Islet precursor cell (in vitro differentiated cells): Measurements from ENCODE around the gene TMEM132C.

ENCODE experiments used
- DNase-seq: peaks from one replicate; pipeline ENCODE4 v3.0.0-alpha.2; 2018

TMEM132C gene

DNA sequence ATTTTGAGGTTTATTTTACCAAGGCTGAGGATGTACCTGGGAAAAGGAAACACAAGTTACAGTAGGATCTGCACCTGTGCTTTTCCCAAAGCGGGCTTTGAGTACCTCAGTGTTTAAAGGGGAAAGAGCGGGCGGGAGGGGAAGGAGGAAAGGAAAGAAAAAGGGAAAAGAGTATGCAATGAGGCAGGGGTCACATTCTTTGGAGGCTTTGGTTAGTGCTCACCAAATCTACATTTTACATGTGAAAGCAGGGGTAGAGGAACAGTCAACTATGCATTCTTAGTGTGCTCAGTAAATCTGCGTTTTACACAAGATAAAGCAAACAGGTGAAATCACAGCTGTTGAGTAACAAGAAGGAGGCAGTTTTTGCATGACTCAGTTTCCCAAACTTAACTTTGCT lies 242.2 kb downstream of the TMEM132C start:
- DNase-seq = no peak

DNA sequence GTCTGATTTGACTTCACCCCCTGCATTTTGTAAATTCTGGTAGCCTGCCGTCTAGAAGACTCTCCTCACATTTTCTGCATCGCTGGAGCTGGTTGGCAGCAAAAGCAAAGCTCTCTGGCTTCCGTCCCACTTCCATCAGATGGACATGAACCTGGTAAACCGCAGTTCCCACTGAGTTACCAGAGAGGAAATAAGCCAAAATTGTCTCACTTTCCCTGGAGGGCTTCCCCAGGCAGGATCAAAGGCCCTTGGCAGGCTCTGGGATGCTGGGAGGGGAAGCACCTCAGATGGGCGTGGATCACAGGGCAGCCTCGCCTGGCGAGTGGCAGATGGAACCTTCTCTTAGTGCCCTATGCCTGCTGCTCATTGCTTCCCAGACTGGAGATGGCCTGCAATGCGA lies 243.5 kb downstream of the TMEM132C start:
- no peak for DNase-seq

DNA sequence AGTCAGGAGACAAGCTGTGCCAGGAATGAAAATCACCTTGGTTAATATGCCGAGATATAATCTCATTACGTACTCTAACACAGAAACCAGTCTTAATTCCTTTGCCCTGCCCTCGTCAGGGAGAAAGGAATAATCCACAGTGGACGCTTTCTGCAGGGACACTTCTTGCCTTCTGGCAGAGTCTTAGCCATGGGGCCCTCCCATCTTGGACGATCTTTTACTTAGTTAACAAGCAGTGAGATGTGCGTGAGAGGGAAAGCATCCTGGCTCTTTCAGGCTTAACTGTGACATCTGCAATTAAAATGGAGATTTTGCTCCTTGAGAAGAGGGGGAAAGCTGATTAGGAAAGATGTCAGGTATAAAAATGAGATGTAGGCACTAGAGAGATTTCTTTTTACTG lies 246.4 kb downstream of the TMEM132C start:
- peak; percentile 29 for DNase-seq

DNA sequence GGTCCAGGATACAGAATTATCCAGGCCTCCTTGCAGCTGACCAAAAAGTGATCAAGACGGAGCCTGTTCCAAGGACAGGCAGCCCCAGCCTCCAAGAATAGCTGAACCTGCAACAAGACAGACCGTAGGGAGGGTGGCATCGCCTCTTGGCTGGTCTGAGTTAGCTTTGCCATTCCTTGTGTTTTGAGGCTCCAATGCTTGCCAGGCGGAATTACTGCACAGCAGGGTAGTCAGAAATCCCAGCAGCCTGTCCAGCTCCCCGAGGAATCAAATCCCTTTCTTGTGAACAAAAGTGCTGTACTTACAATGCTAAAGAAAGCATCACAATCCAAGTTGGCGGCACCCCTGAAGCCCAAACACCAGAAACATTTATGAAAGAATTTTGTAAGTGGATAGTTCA lies 246.9 kb downstream of the TMEM132C start:
- DNase-seq = no peak

DNA sequence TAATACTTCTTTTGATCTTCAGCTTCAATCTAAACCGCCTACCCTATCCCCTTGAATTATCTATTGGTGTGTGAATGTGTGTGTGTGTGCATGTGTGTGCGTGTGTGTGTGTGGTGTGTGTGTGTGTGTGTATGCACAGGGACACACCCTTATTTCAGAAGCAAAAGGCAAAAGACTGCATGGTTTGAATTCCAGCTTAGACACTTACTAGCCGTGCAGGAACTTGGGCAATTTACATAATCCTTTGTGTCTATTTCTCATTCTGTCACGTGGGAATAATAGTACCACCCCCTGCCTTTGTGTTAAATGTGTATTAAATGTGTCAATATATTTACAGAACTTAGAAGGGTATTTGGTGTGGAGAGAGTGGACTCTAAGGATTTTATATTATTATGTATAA lies 251.7 kb downstream of the TMEM132C start:
- no peak for DNase-seq

DNA sequence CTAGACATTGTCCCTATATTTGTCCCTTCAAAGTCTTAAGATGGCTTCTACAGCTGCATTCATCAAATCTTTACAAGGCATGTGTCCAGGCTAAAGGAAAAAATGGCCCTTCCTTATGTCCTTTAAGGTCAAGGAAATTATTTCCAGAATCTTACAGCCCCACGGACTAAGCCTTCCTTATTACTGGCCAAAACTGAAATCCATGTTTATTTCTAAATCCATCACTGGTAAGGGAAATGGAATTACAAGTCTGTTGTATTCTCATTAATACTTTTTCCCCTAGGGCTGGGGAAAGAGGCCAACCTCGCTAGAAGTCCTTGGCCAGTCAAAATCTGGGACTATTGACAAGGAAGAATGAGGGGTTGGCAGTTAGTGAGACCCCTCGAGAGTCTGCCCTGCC lies 252.5 kb downstream of the TMEM132C start:
- DNase-seq = no peak

DNA sequence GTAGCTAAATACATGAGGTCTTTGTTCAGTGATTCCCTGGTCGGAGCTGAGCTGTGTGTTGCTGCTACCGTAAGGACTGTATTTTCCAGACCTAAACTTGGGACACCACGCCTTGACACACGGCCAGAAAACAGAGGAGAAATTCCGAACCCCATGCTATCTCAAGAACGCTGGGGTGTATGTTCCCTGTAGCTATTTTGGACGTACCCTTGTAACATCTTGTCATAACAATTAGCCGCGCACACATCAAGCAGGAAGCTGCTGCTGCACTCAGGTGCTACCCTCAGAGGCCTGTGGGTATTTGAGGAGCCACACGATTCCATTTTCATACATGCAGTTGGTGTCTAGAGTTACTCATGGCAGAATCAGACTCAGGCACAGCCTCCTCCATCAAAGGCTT lies 255.0 kb downstream of the TMEM132C start:
- no peak for DNase-seq

DNA sequence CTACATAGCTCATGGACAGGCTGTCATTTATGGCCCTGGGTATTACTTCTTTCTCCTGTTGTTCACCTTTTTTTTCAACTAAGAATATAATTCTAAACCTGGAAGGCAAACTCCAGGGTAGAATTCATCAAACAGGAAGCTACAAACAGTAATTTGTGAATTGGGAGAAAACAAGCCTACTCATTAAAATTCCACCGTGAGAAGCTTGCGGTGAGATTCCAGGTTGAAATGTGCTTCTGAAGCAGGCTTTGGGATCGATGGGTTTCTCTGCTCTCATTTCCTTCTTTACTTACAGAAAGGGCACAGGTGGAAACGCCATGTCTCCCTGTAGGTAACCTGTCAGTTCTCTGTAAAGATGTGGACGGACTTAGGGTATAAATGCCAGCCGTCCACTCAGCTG lies 257.5 kb downstream of the TMEM132C start:
- no peak for DNase-seq

DNA sequence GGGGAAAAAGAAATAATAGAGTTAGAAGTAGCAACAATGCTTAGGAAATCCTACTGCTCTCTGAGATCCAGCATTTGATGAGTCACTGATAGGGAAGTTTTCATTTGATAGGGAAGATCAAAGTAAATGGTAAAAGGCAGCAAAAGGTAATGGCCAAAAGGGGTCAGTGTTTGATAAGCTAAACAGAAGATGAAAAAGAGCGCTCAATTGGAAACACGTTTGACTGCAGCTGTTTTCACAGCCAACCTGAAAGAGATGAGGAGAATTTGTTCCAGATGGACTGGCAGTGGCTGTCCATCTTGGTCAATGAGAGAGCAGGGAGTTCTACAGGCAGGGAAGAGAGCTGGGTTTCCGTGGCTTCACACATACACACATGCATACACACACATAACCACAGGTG lies 264.2 kb downstream of the TMEM132C start:
- no peak for DNase-seq

DNA sequence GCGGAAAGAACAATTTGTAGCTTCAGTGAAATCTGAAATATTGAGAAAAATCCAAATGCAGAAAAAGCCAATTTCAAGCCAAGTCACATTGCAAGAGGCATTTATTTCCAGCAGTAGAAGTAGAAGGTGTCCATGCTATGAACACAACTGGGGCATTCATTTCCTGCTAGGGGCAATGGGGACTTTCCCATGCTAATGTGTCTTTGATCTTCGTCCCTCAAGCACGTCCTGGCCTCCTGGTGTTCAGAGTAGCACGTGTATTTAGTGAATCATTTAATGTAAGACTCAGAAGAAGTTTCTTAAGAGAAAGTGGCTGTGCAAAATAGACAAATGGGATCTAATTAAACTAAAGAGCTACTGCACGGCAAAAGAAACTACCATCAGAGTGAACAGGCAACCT lies 267.9 kb downstream of the TMEM132C start:
- no peak for DNase-seq

DNA sequence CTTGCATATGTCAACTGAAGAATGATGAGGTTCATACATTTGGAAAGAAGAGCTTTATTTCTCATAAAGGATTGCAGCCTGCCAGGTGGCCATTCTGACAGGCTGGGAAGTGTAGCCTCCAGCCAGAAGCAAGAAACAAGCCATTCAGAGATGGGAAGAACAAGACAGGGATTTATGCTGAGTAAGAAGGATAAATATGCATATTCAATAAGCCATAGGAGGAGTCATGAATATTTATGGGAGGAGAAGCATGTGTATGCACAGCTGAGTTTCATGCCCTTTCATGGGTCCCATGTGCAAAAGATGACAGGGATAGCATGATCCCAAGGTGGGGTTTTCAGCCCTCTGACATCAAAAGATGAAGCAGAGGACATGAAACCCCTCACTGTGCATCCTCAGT lies 269.8 kb downstream of the TMEM132C start:
- DNase-seq = no peak

DNA sequence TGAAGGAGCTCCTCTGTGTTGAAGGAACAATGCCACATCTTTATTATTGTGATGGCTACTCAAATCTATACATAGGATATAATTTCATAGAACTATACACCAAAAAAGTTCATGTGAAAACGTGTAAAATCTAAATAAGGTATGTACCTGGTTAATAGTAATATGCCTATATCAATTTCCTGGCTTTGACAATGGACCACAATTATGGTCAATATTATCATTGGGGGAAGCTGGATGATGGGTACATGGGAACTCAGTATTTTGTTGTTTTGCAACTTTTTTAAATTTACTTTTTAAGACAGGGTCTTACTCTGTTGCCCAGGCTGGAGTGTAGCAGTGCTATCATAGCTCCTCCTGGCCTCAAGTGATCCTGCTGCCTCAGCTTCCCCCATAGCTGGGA lies 270.7 kb downstream of the TMEM132C start:
- DNase-seq = no peak

DNA sequence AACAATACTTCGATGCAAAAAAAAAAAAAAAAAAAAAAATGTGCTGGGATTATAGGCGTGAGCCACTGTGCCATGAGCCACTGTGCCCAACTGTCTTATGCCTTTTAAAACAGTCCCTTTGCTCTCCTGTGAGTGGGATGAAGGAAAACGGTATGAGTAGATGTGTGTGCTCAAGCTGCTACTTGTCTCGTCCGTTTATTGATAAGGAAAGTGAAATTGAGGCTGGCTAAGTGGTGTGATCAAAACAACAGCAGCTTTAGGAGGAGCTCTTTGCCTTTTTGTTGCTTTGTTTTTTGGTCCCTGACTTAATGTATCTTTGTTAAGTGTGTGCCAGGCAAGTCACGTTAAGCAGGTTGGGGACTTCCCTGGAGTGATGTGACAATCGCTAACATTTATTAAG lies 275.9 kb downstream of the TMEM132C start:
- no peak for DNase-seq

DNA sequence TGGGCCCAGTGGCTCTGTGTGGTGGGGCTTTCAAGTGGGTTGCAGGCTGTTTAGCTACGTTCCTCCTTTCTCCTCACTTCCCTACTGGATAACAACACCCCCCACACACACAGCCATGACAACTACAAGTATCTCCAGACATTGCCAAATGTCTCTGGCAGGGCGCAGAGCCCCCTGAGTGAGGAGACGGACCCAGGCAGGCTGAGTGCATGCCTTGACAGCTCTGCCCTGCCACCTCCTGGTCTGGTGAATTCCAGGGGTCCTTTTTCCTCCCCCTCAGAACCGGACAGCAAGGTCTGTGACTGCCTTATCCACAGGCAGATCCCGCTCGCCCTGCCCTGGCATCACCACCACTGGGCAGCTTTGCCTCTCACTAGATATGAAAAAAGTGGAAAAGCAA lies 276.5 kb downstream of the TMEM132C start:
- DNase-seq = no peak

DNA sequence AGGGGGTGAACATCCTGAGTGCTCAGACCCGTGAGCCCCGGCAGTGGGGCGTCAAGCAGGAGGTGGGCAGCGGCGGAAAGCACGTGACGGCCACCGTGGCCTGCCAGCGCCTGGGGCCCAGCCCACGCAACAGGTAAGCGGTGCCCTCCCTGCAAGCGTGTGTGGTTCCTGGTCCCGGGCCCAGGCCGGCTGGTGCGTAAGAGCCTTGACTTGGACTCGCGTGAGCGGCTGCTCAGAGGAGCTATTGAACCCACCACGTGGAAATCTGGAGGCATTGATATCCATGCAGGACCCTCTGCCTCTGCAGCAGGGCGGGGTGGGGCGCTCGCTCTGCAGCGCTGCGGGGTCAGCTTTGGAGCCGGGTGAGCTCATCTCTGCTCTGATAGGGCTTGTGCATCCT lies 277.0 kb downstream of the TMEM132C start:
- DNase-seq = no peak

DNA sequence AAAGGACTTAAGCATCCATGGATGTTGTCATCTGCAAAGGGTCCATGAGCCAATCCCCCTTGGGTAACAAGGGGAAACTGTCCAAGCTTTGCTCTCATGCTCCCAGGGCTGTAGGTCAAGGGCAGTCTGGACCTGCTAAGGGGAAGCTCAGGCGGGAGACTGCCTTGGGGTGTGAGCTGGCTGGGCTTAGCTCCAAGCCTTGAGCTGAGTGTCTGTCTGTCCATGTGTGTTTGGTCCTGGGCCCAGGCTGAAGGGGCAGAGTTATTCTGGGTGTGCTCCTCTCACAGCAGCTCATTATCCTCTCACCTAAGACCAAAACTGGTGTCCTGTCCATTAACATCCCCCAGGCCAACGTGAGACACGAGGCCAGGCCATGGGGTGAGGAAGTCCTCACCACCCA lies 282.0 kb downstream of the TMEM132C start:
- DNase-seq = no peak

DNA sequence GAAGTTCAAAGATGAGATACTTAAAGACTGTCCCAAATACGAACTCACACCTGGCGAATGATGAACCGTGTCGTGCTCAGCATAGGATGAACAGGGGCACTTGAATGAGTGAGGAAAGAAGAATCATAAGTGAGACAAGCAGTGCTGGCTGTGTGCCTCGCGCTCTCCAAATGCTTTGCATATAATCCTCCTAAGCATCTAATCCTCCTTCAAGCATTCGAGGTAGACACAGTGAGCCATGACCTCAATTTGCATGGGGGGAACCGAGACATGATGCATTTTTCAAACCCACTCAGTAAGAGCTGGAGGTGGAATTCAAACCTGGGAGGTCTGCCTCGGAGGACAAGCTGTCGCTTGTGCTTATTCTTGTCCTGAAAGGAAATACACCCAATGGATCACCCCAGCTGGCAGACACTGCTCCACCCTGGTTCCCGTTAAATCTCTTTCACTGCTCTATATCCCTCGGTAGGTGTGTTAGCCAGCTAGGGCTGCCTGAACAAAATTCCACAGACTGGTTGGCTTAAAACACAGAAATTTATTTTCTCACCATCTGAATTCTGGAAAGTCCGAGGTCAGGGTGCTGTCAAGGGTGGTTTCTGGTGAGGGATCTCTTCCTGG lies 282.7 kb downstream of the TMEM132C start:
- DNase-seq = no peak

DNA sequence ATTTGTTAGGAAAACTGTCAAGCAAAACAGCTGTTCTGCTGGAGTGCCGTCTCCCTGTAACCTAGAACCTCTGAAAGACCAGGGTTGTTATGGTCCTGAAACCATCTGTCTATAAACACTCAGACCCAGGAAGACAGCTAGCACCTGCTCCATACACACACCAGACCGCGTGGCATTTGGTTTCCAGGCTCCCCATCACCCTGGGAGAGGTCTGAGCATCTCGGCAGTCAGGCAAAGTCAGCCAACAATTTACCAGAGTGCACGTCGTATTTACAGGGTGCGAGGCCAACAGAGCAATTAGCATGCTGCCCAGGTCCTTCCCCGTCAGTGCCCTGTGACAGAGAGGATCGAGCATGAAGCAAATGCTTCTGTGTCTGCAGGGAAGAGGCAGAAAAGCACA lies 284.3 kb downstream of the TMEM132C start:
- DNase-seq = no peak

DNA sequence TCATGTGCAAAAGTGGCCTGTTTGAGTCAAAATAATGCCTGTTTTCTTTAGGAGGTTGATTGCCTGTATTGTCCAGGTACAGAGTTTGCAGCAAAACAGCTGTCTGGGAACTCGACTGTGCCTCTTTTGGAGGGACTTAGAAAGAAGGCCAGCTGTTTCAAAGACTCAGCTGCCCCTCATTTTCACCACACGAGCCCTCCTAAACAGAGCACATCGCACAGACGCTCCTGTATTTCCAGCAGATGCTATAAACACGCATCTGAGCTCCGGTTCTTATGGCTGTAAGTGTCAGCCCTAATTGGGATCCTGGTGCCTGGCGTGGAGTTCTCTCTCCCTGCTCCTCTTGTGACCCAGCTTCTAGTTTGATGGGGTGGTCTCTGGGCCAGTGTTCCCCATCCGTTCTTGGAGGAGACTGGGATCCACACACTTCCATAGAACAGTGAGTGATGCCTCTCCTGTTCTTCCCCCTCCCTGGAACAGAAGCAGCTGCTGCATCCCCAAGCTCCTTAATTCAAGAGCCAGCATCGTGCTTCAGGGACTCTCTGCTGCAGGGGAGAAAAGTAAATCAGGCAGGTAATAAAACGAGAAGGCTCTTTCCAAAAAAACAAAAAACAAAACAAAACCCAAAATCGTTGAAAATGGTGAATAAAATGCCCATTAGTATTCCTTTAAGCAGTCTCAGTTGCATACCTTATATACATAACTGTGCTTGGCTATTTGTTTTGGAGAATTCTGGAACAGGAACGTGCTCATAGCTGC lies 287.8 kb downstream of the TMEM132C start:
- DNase-seq = no peak

DNA sequence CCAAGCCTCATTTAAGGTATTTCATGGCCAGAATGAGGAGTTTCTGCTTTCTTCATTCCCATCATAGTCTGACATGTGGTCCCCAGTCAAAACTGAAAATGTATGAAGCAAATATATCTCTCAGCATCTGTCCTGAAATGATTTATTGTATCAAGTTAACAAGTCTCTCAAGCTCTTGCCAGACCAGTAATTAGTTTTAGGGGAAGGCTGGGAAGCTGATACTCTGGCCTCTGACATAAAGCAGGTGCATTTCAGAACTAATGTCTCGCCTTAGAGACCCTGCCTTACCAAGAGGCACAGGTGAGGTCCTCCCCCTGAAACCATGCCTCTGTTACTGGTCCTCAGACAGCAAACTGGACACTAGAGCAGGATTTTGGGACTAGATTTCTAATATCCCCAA lies 290.3 kb downstream of the TMEM132C start:
- DNase-seq = no peak

DNA sequence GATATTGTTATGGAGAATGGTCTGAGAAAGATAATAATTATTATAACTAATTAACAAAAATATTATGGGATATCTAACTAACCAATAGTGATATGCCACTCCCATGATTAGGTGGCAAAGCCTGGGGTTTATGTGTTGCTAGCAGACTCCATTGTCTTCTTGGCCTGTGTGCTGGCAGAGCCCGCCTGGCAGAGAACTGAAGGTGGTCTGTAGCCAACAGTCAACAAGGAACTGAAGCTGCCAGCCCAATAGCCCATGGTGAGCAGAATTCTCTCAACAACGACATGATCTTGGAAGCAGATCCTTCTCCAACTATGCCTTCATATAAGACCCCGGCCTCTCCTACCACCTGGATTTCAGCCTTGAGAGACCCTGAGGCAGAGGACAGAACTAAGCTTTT lies 298.0 kb downstream of the TMEM132C start:
- no peak for DNase-seq

DNA sequence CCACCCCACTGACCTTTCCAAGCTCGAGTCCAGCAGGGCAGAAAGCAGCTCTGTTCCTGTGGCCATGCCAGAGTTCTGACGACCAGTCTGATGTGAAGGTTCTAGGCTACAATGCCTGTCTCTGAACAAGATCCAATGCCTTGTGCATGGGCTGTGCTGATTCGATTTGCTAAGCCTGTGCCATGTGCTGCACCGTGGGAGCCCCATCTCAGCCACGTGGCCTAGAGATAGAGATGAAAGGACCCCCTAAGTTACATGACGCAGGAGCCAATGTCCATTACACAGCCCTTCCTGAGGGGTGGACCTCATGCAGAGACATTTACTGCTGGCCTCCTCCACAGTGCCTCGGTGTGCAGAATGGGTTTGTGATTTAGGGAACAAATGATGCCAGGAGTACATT lies 300.8 kb downstream of the TMEM132C start:
- DNase-seq = no peak

DNA sequence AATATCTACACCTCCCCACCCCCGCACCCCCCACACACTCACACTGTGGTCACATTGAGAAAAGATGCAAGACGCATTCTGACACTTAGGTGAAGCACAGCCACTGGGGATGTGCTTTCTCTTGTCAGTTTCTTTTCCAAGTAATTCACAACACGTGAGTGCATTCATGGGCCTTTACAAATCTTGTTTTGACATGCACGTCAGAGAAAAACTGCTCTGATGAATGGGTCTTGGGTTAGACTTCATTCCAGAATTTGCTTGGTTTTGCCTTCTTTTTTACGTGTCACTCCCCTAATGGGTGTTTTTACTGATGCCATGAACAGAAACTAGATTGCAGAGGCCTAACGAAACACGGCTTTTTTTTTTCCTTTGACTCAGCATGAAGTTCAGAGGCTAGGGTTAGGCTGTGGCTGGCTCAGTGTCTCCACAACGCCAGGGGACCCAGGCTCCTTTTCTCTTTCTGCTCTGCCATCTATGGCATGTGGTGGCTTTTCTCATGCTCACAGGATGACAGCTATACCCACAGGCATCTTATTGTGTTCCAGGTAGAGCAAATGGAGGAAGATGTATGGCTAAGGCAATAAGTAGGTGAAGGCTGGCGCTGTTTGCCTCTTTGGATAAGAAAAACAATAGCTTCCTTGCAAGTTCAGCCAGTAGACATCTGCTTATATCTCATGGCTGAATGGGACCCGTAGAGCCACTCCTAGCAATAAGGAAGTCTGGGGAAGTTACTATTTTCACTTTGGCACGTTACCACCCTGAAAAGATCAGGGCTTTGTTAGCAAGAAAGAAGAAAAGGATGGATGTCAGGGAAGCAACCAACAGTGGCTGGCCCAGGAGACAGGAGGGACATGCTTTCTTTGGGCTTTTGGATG lies 303.5 kb downstream of the TMEM132C start:
- no peak for DNase-seq
